HG02588 (cell line): ENCODE results near the gene ALDH1A1.
"Not testable (repeated sequence)": the region's sequence is repeated elsewhere in the genome, so short reads cannot be mapped to it uniquely, and the experiment has no call there.

ENCODE experiments used
- ATAC-seq: cut with Tn5 transposase; IDR thresholded peaks from one replicate; pipeline ENCODE4 v1.9.1; 2021; ENCODE audit warnings: mild to moderate bottlenecking, moderate library complexity; ENCODE audit not compliant: unreplicated experiment

Gene ALDH1A1

GRCh38 chr9:72862788-72863187 lies 90.1 kb downstream of the ALDH1A1 start:
- not testable (repeated sequence) for ATAC-seq

- no peak for ATAC-seq
These were observed 94.6 kb downstream of the ALDH1A1 start for GRCh38 chr9:72858089-72858912.

GRCh38 chr9:72857624-72857996 lies 95.2 kb downstream of the ALDH1A1 start:
- ATAC-seq: no peak

- no peak for ATAC-seq
These were observed 95.8 kb downstream of the ALDH1A1 start for GRCh38 chr9:72856972-72857623.

- ATAC-seq: no peak
These were observed 96.8 kb downstream of the ALDH1A1 start for GRCh38 chr9:72855890-72856523.

- ATAC-seq: no peak
These were observed 97.5 kb downstream of the ALDH1A1 start for GRCh38 chr9:72855321-72855720.
